ENCODE data around the gene MAF.

DNA sequence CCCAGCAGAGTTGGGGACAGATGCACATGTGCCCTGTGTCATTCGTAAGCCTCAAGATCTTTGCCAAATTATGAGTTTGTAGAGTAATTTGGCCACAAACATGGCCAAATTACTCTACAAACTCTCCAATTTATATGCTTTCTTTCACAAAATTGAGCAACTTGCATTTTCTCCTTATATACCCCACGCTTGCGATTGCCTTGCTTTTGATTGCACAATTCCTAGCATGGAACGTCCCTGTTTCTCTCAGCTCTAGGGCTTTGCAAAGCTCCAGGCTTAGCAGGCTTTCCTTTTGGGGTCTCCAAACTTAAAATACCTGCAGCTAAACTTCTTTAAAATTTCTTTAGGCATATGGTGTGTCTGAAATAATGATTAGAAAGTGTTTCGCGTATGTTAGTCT, 28.5 kb upstream of the MAF start:
- TF ChIP-seq POLR2AphosphoS5 (IDR thresholded peaks at IDR 0.05; ENCODE audit: low read depth, low read length) (no peak), POLR2A (IDR thresholded peaks at IDR 0.05; ENCODE audit: low read depth, low read length) (no peak)

Measured in GM12892 (cell line).